ENCODE measurements around the gene MBNL1. TPM values are rescaled to one million over a fixed set of nuclear protein-coding genes. Genes with fewer than 3 reads are reported as not detected.

Gene MBNL1
- total RNA-seq, 4 donors from 2014 or later = 190 to 279 (median 216) TPM

- H3K4me1 ChIP-seq = peaks cover 7 to 19% of the 10 kb centered on the region in 2 donors
- intact Hi-C loops (cut with DNase I) = no loop called here
These were observed 19.3 kb downstream of the MBNL1 start for GRCh38 chr3:152287898-152288576.

DNA sequence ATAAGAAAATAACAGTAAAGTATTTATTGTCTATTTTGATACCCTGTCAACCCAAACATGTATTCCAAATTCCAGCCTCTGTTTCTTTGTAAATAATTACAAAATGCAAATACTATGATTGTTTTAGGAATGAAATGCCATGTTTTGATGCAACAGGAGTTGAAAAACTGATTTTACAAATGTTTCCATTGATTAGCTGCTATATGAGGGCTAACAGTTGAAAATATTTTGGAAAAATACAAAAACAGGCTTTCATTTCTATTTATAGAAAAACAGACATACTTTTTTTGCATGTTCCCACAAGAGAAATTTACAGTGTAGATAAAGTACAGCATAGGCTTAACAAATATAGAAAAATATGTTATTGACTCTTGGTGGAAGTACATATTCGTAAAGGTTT is 20.0 kb downstream of the MBNL1 start:
- Histone ChIP-seq H3K9me3 (no peaks in the 10 kb centered on the region), H3K27ac (no peak overlapping the region), H3K4me1 (peaks cover under 1 to 12% of the 10 kb centered on the region in 2 donors), H3K36me3 (no peaks in the 10 kb centered on the region), H3K4me3 (replicated peaks in 1 of 3) (no peak overlapping the region), H3K27me3 (no peaks in the 10 kb centered on the region)
- no peak for DNase-seq
- WGBS, 2 donors = 90 to 95% methylated on average over 1 of the region's 1 CpG
- intact Hi-C loops (cut with DNase I) = no loop called here
- TF ChIP-seq, protein P1, sequence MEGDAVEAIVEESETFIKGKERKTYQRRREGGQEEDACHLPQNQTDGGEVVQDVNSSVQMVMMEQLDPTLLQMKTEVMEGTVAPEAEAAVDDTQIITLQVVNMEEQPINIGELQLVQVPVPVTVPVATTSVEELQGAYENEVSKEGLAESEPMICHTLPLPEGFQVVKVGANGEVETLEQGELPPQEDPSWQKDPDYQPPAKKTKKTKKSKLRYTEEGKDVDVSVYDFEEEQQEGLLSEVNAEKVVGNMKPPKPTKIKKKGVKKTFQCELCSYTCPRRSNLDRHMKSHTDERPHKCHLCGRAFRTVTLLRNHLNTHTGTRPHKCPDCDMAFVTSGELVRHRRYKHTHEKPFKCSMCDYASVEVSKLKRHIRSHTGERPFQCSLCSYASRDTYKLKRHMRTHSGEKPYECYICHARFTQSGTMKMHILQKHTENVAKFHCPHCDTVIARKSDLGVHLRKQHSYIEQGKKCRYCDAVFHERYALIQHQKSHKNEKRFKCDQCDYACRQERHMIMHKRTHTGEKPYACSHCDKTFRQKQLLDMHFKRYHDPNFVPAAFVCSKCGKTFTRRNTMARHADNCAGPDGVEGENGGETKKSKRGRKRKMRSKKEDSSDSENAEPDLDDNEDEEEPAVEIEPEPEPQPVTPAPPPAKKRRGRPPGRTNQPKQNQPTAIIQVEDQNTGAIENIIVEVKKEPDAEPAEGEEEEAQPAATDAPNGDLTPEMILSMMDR (IDR thresholded peaks at IDR 0.05) = no peak
- TF ChIP-seq POLR2A (IDR thresholded peaks at IDR 0.05) = no peak

More at GRCh38 chr3:152287898-152288576, 19.3 kb downstream of the MBNL1 start:
- Histone ChIP-seq H3K36me3 (no peaks in the 10 kb centered on the region), H3K9me3 (no peaks in the 10 kb centered on the region), H3K4me3 (replicated peaks in 1 of 3) (no peak overlapping the region), H3K27ac (no peak overlapping the region), H3K27me3 (no peaks in the 10 kb centered on the region)
- WGBS, 2 donors = 74 to 79% methylated on average over 6 of the region's 6 CpGs
- TF ChIP-seq POLR2A (IDR thresholded peaks at IDR 0.05) = no peak
- TF ChIP-seq, protein P1 (IDR thresholded peaks at IDR 0.05) = no peak
- no peak for DNase-seq

DNA sequence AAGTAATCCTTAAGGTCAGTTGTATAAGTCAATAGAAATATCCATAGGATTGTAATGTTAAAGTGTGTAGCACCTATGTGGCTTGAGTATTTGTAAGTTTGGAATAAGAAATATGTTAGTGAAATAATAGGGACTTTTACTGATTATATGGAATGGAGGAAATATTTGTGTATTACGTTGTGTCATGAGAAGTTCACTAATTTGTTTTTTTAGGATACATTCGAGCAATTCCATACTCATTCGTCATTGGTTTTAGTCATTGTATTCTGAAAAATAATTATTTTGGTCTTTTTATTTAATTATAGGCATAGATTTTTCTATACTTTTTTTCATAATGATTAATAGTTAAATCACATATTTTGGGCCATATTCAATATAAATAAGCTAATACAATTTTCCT is 21.0 kb downstream of the MBNL1 start:
- Histone ChIP-seq H3K9me3 (no peaks in the 10 kb centered on the region), H3K4me3 (replicated peaks in 1 of 3) (no peak overlapping the region), H3K27me3 (no peaks in the 10 kb centered on the region), H3K4me1 (peaks cover 0 to 11% of the 10 kb centered on the region in 2 donors), H3K27ac (no peak overlapping the region), H3K36me3 (no peaks in the 10 kb centered on the region)
- no peak for DNase-seq
- 91 to 93% methylated on average over 3 of the region's 3 CpGs for WGBS, 2 donors
- intact Hi-C loops (cut with DNase I) = no loop called here
- TF ChIP-seq POLR2A (IDR thresholded peaks at IDR 0.05) = no peak
- TF ChIP-seq, protein P1 (IDR thresholded peaks at IDR 0.05) = no peak

- Histone ChIP-seq H3K4me3 (replicated peaks in 1 of 3) (no peak overlapping the region), H3K9me3 (no peaks in the 10 kb centered on the region), H3K27ac (no peak overlapping the region), H3K27me3 (no peaks in the 10 kb centered on the region), H3K4me1 (peaks cover 0 to 11% of the 10 kb centered on the region in 2 donors), H3K36me3 (no peaks in the 10 kb centered on the region)
- no peak for DNase-seq
- no peak for TF ChIP-seq POLR2A (IDR thresholded peaks at IDR 0.05)
- TF ChIP-seq, protein P1 (IDR thresholded peaks at IDR 0.05) = no peak
- intact Hi-C loops (cut with DNase I) = no loop called here
These were observed 21.6 kb downstream of the MBNL1 start for GRCh38 chr3:152290374-152290773.

DNA sequence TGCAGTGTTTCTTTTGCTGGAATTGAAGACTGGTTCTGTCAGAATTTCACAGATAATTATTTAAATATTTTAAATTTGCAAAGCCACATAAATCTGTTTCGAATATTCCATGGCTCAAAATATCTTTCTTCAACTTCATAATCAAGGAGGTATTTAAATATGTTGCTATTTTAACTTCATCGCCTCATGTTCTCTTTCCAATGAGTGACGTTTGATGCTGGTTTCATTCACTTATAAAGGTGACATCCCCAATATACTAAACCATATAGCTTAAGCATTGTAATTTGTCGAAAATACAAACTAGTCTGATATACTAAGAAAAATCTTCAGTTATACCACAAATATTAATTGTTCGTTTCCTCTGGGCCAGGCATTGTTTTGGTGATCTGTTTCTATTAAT is 22.5 kb downstream of the MBNL1 start:
- Histone ChIP-seq H3K27ac (no peak overlapping the region), H3K27me3 (no peaks in the 10 kb centered on the region), H3K36me3 (no peaks in the 10 kb centered on the region), H3K4me1 (peaks cover 0 to 14% of the 10 kb centered on the region in 2 donors), H3K9me3 (no peaks in the 10 kb centered on the region), H3K4me3 (replicated peaks in 1 of 3) (no peak overlapping the region)
- DNase-seq = no peak
- intact Hi-C loops (cut with DNase I) = no loop called here
- no peak for TF ChIP-seq POLR2A (IDR thresholded peaks at IDR 0.05)
- TF ChIP-seq, protein P1 (IDR thresholded peaks at IDR 0.05) = no peak
- WGBS, 2 donors = 87 to 91% methylated on average over 5 of the region's 5 CpGs
